OCI-M1 (cell line): ENCODE data around the gene ARHGEF10L.

ENCODE experiments used
- DNase-seq: peaks from one replicate; lab custom pipeline; 2025; lab: John Stamatoyannopoulos, UW

The ARHGEF10L gene

DNA sequence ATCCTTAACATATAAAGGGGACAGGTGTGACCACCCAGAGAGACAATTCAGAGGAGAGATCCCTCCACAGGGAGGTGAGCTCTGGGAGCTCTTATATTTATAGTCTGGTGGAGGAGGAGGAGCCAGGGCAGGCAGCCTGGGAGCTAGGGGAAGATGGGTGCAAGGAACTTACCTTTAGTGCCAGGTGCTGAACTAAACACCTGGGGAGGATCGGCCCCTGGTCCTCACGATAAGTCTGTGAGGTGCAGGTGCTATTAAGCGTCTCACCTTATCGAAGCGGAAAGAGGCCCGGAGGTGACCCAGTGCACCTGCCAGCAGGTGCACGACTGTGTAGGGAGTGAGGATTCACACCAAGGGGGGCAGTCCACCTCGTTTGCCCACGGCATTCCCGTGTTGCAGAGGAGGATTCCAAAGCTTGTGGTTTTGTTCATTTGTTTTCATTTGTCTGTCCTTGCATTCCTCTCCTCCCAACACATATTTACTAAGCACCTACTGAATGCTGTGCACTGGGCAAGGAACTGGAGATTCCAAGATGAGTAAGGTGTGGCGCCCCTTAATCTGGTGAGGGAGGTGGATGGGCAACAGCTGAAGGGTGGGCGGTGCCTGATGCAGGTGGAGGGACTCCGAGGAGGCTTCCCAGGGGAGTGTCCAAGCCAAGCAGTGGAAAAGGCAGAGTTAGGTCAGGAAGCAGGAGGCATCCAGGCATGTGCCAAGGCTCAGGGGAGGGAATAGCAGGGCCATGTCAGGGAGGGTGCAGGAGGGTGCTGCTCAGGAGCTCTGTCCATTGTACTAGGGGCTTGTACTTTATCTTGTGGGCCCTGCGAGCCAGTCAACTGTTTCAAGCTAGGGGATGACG lies 11.5 kb downstream of the ARHGEF10L start:
- DNase-seq = no peak

GRCh38 chr1:17551755-17552234 lies 12.3 kb downstream of the ARHGEF10L start:
- no peak for DNase-seq

GRCh38 chr1:17553975-17554700 lies 14.6 kb downstream of the ARHGEF10L start:
- no peak for DNase-seq

GRCh38 chr1:17554954-17555353 lies 15.5 kb downstream of the ARHGEF10L start:
- no peak for DNase-seq

DNA sequence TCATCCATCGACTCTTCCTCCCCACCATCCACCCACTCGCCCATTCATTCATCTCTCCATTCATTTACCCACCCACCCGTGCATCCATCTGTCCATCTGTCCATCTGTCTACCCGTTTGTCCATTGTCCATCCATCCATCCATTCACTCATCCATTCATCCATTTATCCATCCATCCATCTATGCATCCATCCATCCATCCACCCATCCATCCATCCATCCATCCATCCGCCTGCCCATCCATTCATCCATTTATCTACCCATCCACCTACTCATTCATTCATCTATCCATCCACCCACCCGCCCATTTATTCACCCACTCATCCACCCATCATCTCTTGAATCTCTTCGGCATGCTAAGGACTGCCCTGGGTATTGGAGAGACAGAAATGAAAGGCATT lies 18.5 kb downstream of the ARHGEF10L start:
- no peak for DNase-seq

- DNase-seq = no peak
Observed at GRCh38 chr1:17558541-17558940, 19.0 kb downstream of the ARHGEF10L start.

- no peak for DNase-seq
Observed at GRCh38 chr1:17558954-17559614, 19.6 kb downstream of the ARHGEF10L start.

GRCh38 chr1:17559615-17560419 lies 20.3 kb downstream of the ARHGEF10L start:
- no peak for DNase-seq

- DNase-seq = no peak
Observed at GRCh38 chr1:17561247-17561548, 21.7 kb downstream of the ARHGEF10L start.

- DNase-seq = no peak
Observed at GRCh38 chr1:17561561-17561985, 22.1 kb downstream of the ARHGEF10L start.

DNA sequence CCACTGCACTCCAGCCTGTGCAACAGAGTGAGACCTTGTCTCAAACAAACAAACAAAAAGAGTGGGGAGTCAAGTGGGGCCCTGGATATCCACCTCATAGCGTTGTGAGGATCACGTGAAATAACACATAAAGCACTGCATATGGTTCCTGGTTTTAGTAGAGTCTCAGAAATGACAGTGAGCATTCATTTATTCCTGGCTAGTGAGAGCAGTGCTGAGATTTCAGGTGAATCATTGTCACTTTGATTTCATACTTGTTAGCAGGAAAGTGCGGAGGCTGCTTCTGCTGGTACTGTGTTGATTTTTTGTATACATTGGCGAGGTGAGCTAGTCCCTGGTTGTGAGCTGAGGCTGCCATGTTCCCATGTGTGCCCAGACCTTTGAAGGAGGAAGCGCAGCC lies 22.9 kb downstream of the ARHGEF10L start:
- DNase-seq = no peak

DNA sequence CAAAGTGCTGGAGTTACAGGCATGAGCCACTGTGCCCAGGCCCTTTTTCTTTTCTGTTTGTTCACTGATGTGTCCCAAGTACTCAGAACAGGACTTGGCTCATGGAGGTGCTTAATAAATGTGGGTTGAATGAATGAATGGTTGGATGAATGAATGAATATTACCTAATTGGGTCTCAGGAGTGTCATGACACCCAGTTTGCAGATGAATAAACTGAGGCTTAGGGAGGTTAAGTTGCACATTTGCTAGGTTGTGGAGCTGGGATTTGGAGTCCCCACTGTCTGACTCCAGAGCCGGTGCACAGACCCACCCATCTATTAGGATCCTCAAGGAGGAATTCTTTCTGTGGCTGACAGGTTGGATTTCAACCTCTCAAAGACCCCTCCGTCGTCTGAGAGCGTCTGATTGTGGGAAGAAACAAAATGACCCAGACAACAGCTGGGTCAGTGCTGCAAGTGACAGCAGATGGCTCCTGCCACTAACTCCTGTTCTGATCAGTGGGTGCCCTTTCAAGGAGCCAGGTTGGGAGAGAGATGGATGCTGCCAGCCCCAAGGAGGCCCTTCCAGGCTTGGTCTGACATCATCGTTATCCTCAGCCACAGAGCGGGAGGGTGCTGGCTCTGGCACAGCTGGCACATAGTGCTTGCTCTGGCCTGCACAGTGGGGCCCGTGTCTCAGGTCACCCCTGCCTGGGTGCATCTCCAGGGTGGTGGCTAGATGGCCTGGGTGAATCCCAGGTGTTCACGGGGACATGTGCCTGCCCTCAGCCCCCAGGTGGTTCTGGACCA lies 24.2 kb downstream of the ARHGEF10L start:
- DNase-seq = no peak

DNA sequence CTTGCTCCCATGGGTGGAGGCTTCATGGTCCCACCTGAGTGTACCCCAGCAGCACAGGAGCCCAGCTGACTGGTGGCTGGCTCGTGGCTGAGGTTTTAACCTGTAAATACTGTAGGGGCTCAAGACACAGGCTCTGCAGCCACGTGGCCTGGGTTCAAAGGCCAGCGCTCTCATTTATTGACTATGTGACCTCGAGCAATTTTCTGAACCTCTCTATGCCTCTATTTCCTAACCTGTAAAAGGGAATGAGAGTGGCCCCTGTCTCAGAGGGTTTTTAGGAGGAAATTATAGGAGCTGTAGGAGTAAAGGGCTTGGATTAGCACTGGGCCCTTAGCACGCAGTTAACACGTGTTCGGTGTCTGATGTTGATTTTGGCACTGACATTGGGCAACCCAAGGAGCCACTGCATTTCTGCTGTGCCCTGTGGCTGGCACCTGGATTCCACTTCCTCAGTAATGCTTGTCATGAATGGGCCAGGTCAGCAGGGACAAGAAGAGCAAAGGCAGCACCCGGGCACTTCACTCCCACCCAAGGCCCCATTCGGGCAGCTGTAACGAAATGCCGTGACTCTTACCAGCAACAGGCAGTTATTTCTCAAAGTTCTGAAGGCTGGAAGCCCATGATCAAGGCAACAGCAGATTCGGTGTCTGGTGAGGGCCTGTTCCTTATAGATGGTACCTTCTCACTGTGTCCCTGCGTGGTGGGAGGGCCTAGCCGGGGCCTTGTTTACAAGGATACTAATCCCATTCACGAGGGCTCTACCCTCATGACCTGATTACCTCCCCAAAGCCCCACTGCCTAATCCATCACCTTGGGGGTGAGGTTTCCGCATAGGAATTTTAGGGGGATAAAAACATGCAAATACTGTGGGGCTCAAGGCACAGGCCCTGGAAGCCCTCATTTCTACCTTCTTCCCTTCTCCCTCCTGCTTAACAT lies 25.2 kb downstream of the ARHGEF10L start:
- DNase-seq = no peak

GRCh38 chr1:17565461-17566252 lies 26.2 kb downstream of the ARHGEF10L start:
- no peak for DNase-seq

DNA sequence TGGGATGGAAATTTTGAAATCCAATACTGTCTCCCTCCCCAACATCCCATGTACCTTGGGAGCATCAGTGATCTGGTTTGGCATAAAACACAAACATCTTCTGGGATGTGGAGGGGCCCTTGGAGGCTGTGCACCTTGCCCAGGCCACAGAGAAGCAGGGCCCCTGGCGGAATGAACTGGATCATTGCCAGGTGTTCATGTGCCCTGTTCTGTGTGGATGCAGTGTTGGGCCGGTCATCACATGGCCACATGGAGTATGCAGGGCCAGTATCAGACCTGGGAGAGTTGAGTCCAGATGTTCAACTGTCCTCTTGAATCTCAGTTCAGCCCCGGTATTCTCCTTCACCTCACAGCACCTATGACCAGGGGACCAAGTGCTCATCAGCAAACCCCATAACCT lies 26.9 kb downstream of the ARHGEF10L start:
- no peak for DNase-seq

GRCh38 chr1:17566892-17567291 lies 27.4 kb downstream of the ARHGEF10L start:
- DNase-seq = no peak

DNA sequence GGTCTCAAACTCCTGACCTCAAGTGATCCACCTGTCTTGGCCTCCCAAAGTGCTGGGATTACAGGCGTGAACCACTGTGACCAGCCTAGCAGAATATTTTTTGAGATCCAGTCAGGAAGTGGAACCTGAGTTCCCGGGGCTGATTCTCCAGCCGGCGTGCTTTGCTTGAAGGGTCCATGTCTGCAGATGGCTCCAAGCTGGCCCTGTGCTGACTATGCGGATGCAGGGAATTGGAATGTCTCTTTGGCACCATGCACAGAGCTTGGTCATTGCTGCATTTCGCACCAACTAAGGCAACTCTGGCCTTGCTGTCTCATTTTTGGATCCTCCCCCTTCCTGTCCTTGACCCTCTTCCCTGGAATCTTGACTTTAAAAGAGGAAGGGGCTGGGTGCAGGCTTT lies 28.1 kb downstream of the ARHGEF10L start:
- no peak for DNase-seq

- DNase-seq = no peak
Observed at GRCh38 chr1:17568014-17568900, 28.8 kb downstream of the ARHGEF10L start.
